ENCODE results near the gene CAMK2D.
"Not testable (repeated sequence)": the region's sequence is repeated elsewhere in the genome, so short reads cannot be mapped to it uniquely, and the experiment has no call there.

The CAMK2D gene

GRCh38 chr4:113761620-113762185 is at the start of gene CAMK2D:
TSS of gene CAMK2D (minus strand) at chr4:113761738. CDS start at chr4:113761068, 670 bp downstream.
- peak; percentile 85 for DNase-seq

GRCh38 chr4:113810906-113811305 is 49.4 kb upstream of the CAMK2D start:
- DNase-seq, result no peak

GRCh38 chr4:113809311-113809710 is 47.8 kb upstream of the CAMK2D start:
- no peak for DNase-seq

- no peak for DNase-seq
Measured at GRCh38 chr4:113806850-113807249, 45.3 kb upstream of the CAMK2D start.

GRCh38 chr4:113801882-113802281 is 40.3 kb upstream of the CAMK2D start:
- DNase-seq, result no peak

- DNase-seq, result not testable (repeated sequence)
Measured at GRCh38 chr4:113796381-113796780, 34.8 kb upstream of the CAMK2D start.

- no peak for DNase-seq
Measured at GRCh38 chr4:113790478-113790877, 28.9 kb upstream of the CAMK2D start.

- DNase-seq, result no peak
Measured at GRCh38 chr4:113788888-113789287, 27.4 kb upstream of the CAMK2D start.

GRCh38 chr4:113785781-113786180 is 24.2 kb upstream of the CAMK2D start:
- DNase-seq, result no peak

GRCh38 chr4:113784497-113785250 is 23.1 kb upstream of the CAMK2D start:
- no peak for DNase-seq

- no peak for DNase-seq
Measured at GRCh38 chr4:113783701-113784100, 22.2 kb upstream of the CAMK2D start.

GRCh38 chr4:113783289-113783688 is 21.8 kb upstream of the CAMK2D start:
- no peak for DNase-seq

GRCh38 chr4:113781439-113782040 is 20.0 kb upstream of the CAMK2D start:
- DNase-seq, result no peak

GRCh38 chr4:113776679-113777078 is 15.1 kb upstream of the CAMK2D start:
- no peak for DNase-seq

- DNase-seq, result no peak
Measured at GRCh38 chr4:113776016-113776415, 14.5 kb upstream of the CAMK2D start.

GRCh38 chr4:113773756-113774155 is 12.2 kb upstream of the CAMK2D start:
- no peak for DNase-seq

GRCh38 chr4:113773014-113773413 is 11.5 kb upstream of the CAMK2D start:
- DNase-seq, result no peak

- no peak for DNase-seq
Measured at GRCh38 chr4:113772319-113772718, 10.8 kb upstream of the CAMK2D start.

GRCh38 chr4:113769744-113770143 is 8.2 kb upstream of the CAMK2D start:
- DNase-seq, result no peak

- DNase-seq, result no peak
Measured at GRCh38 chr4:113768952-113769351, 7.4 kb upstream of the CAMK2D start.

GRCh38 chr4:113766882-113767281 is 5.3 kb upstream of the CAMK2D start:
- no peak for DNase-seq

GRCh38 chr4:113764720-113765264 is 3.3 kb upstream of the CAMK2D start:
- no peak for DNase-seq

- DNase-seq, result not testable (repeated sequence)
Measured at GRCh38 chr4:113763923-113764322, 2.4 kb upstream of the CAMK2D start.

GRCh38 chr4:113763029-113763285 is 1.4 kb upstream of the CAMK2D start:
- no peak for DNase-seq
